Neural progenitor cell (in vitro differentiated cells): ENCODE data around the gene IGLON5. TPM values are rescaled to one million over a fixed set of nuclear protein-coding genes. Genes with fewer than 3 reads are reported as not detected.

Experiments used
- DNase-seq: peaks from one replicate; pipeline ENCODE4 v3.0.0-alpha.2; 2016; ENCODE audit warnings: low spot score
- H2AFZ ChIP-seq: fragments of 200-600 bp; sonication (generic); replicated peaks from 2 replicates; pipeline ENCODE4 v1.6.1; 2016; ENCODE audit warnings: antibody characterized with exemption
- H3F3A ChIP-seq: fragments of 200-600 bp; sonication (generic); 2 replicates; pipeline ENCODE4 v1.6.1; 2016; ENCODE audit warnings: antibody characterized with exemption, low read depth
- H3K27ac ChIP-seq: fragments of 200-600 bp; sonication (generic); 2 replicates; pipeline ENCODE4 v1.5.1; 2016; ENCODE audit warnings: mild to moderate bottlenecking
- H3K27me3 ChIP-seq: fragments of 200-600 bp; sonication (generic); 2 replicates; pipeline ENCODE4 v1.6.1; 2016; ENCODE audit warnings: mild to moderate bottlenecking, moderate library complexity
- H3K36me3 ChIP-seq: fragments of 200-600 bp; sonication (generic); 2 replicates; pipeline ENCODE4 v1.5.1; 2016
- H3K4me1 ChIP-seq: fragments of 200-600 bp; sonication (generic); 2 replicates; pipeline ENCODE4 v1.6.1; 2016; ENCODE audit warnings: mixed run types
- H3K4me2 ChIP-seq: fragments of 200-600 bp; sonication (generic); 2 replicates; pipeline ENCODE4 v1.6.1; 2016
- H3K4me3 ChIP-seq: fragments of 200-600 bp; sonication (generic); 2 replicates; pipeline ENCODE4 v1.5.1; 2016
- H3K79me2 ChIP-seq: fragments of 200-600 bp; sonication (generic); 2 replicates; pipeline ENCODE4 v1.6.1; 2016; ENCODE audit warnings: low read depth
- H3K9ac ChIP-seq: fragments of 200-600 bp; sonication (generic); 2 replicates; pipeline ENCODE4 v1.6.1; 2016
- H3K9me3 ChIP-seq: fragments of 200-600 bp; sonication (generic); 2 replicates; pipeline ENCODE4 v1.5.1; 2016; ENCODE audit warnings: low read depth
- H4K20me1 ChIP-seq: fragments of 200-600 bp; sonication (generic); 2 replicates; pipeline ENCODE4 v1.6.1; 2016; ENCODE audit warnings: low read depth
- H3K27ac Mint-ChIP-seq: 3 replicates; pipeline ENCODE4 v1.8.0; 2021; ENCODE audit warnings: mixed read lengths
- H3K27me3 Mint-ChIP-seq: 2 replicates; pipeline ENCODE4 v1.8.0; 2022; ENCODE audit warnings: low read depth, mild to moderate bottlenecking, inconsistent platforms, moderate library complexity, mixed read lengths; ENCODE audit not compliant: insufficient read depth
- H3K36me3 Mint-ChIP-seq: 3 replicates; pipeline ENCODE4 v1.8.0; 2021; ENCODE audit warnings: mixed read lengths
- H3K4me1 Mint-ChIP-seq: 3 replicates; pipeline ENCODE4 v1.8.0; 2021; ENCODE audit warnings: mixed read lengths
- H3K4me3 Mint-ChIP-seq: 3 replicates; pipeline ENCODE4 v1.8.0; 2021; ENCODE audit warnings: mild to moderate bottlenecking, moderate library complexity, mixed read lengths
- H3K9me3 Mint-ChIP-seq: 3 replicates; pipeline ENCODE4 v1.8.0; 2020; ENCODE audit warnings: mixed read lengths
- EZH2 ChIP-seq: fragments of 200-600 bp; sonication (generic); IDR thresholded peaks from 2 replicates; pipeline ENCODE4 v1.6.1; 2017; ENCODE audit warnings: antibody characterized with exemption, mild to moderate bottlenecking, moderate library complexity
- EZH2phosphoT487 ChIP-seq: fragments of 200-600 bp; sonication (generic); IDR thresholded peaks from 2 replicates; pipeline ENCODE4 v1.6.1; 2017; ENCODE audit warnings: antibody characterized with exemption
- total RNA-seq: library from RNA; depleted of rRNA; stranded (reverse); fragments of >200 nt; gene quantifications from 2 replicates; pipeline ENCODE4 v1.2.3, GENCODE V29; 2015; ENCODE audit warnings: low replicate concordance
- TF ChIP-seq, protein P1 (sequence below): fragments of 200-600 bp; sonication (generic); IDR thresholded peaks from 2 replicates; pipeline ENCODE4 v1.5.1; 2017; ENCODE audit warnings: antibody characterized with exemption, mild to moderate bottlenecking

IGLON5 gene
- total RNA-seq, 1 donor from 2014 or later, result 5.4 TPM

DNA sequence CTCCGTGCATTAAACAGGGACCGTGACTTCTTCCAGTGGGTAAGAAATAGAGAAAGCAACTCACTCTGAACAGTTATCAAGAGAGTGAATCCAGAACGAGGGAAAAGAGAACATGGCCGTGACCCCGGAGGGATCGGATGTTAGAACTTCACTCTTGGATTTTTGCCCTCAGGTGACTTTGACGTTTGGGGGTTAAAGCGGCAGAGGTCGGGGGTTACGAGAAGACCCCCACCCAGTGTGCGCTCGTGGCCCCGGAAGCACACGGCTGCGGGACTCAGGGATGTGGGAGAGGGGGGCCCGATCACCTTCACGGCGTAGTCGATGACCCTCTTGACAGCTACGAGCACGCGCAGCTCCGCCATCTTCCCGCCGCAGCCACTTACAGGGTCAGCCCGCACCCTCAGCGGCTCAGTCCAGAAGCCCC is 54.5 kb downstream of the IGLON5 start, which contains the start of gene ETFB:
ETFB (minus strand) TSS at position 424 of the 424 bp plus-strand sequence; CDS start at position 362, 62 bp downstream.
- H3K27me3 Mint-ChIP-seq, result peaks cover 9% of the 10 kb centered on the region
- H3K27me3 ChIP-seq, result no peaks in the 10 kb centered on the region
- no peaks in the 10 kb centered on the region for H3K36me3 Mint-ChIP-seq
- H3K9ac ChIP-seq, result peak within 1 kb of the TSS; percentile 69
- no peaks in the 10 kb centered on the region for H4K20me1 ChIP-seq
- no peak for DNase-seq
- H3F3A ChIP-seq, result peaks cover 14% of the 10 kb centered on the region
- H2AFZ ChIP-seq, result peak within 1 kb of the TSS; percentile 47
- peak within 1 kb of the TSS; percentile 96 for H3K27ac Mint-ChIP-seq
- peaks cover 24% of the 10 kb centered on the region for H3K4me1 Mint-ChIP-seq
- no peaks in the 10 kb centered on the region for H3K9me3 Mint-ChIP-seq
- H3K9me3 ChIP-seq, result no peaks in the 10 kb centered on the region
- H3K4me2 ChIP-seq, result peak within 1 kb of the TSS; percentile 93
- H3K27ac ChIP-seq, result peak within 1 kb of the TSS; percentile 2
- no peaks in the 10 kb centered on the region for H3K36me3 ChIP-seq
- H3K4me3 Mint-ChIP-seq, result peak within 1 kb of the TSS; percentile 99
- TF ChIP-seq, protein P1, sequence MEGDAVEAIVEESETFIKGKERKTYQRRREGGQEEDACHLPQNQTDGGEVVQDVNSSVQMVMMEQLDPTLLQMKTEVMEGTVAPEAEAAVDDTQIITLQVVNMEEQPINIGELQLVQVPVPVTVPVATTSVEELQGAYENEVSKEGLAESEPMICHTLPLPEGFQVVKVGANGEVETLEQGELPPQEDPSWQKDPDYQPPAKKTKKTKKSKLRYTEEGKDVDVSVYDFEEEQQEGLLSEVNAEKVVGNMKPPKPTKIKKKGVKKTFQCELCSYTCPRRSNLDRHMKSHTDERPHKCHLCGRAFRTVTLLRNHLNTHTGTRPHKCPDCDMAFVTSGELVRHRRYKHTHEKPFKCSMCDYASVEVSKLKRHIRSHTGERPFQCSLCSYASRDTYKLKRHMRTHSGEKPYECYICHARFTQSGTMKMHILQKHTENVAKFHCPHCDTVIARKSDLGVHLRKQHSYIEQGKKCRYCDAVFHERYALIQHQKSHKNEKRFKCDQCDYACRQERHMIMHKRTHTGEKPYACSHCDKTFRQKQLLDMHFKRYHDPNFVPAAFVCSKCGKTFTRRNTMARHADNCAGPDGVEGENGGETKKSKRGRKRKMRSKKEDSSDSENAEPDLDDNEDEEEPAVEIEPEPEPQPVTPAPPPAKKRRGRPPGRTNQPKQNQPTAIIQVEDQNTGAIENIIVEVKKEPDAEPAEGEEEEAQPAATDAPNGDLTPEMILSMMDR, result no peak
- TF ChIP-seq EZH2phosphoT487 (no peak), EZH2 (no peak)
- peak within 1 kb of the TSS; percentile 80 for H3K4me3 ChIP-seq
- no peaks in the 10 kb centered on the region for H3K79me2 ChIP-seq
- H3K4me1 ChIP-seq, result peaks cover 7% of the 10 kb centered on the region

DNA sequence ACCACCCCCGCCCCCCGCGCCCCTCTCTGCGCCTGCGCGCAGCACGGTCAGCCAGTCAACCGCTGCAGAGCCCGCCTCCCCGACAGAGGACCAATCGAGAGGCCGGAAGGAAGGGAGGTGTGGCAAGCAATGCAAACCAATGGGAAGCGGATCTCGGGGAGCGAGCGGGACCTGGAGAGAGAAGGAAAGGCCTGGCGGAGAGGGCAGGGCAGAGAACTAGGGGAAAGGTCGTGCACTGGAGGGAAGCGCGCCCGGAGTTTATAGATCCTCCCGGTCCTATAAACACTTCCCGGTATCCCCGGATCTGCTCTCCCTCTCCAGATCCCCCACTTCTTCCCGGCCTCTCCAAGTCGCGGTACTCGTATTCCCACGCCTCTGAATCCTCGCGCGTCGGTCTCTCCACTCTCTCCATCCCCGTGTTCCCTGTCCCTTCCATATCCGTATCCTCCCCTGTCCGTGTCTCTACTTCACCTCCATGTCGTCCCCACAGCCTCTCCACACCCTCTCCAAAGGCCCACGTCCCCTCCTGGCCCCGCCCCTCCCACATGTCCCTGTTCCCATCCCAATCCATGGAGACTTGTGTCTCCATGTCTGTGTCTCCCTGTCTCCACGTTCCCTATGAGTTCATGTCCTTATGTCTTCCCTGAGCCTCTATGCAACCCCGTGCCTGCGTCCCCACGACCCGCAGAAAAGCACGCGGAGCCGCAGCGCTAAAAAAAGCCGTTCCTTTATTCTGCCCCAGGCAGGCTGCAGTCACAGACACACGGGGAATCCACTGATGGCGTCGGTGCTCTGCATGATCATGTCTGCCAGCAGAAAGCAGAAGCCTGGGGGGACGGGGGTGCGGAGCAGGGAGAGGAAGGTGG is 55.2 kb downstream of the IGLON5 start:
- Mint-ChIP-seq H3K9me3 (no peaks in the 10 kb centered on the region), H3K4me3 (peak overlapping the region; percentile 99), H3K36me3 (no peaks in the 10 kb centered on the region), H3K27ac (peak overlapping the region; percentile 96), H3K27me3 (peaks cover 9% of the 10 kb centered on the region), H3K4me1 (peaks cover 24% of the 10 kb centered on the region)
- H3K27me3 ChIP-seq, result no peaks in the 10 kb centered on the region
- H3K79me2 ChIP-seq, result no peaks in the 10 kb centered on the region
- peak overlapping the region; percentile 93 for H3K4me2 ChIP-seq
- peaks cover 14% of the 10 kb centered on the region for H3F3A ChIP-seq
- H4K20me1 ChIP-seq, result no peaks in the 10 kb centered on the region
- no peaks in the 10 kb centered on the region for H3K9me3 ChIP-seq
- no peaks in the 10 kb centered on the region for H3K36me3 ChIP-seq
- H3K9ac ChIP-seq, result peak overlapping the region; percentile 69
- peak overlapping the region; percentile 2 for H3K27ac ChIP-seq
- TF ChIP-seq, protein P1, result no peak
- TF ChIP-seq EZH2 (no peak), EZH2phosphoT487 (no peak)
- DNase-seq, result peak; percentile 99
- H2AFZ ChIP-seq, result peak overlapping the region; percentile 35
- H3K4me3 ChIP-seq, result peak overlapping the region; percentile 80
- H3K4me1 ChIP-seq, result peaks cover 7% of the 10 kb centered on the region

DNA sequence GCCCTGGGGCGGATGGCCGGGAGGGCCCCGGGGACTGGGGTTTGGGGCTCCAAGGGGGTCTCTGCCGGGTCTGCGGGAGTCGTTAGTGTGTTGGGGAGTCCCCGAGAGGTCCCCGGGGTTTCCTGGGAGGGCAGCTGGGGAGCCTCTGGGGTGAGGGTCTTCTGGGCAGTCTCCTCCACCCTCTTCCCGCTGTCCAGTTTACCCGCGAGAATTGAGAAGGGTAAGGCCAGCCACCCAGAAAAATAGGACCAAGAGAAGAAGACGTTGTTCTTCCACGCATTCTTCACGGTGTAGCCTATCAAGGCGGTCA is 55.8 kb downstream of the IGLON5 start:
- Histone ChIP-seq H3K27me3 (no peaks in the 10 kb centered on the region), H3K27ac (no peak overlapping the region)
- DNase-seq, result no peak

More for the DNA sequence above, 55.8 kb downstream of the IGLON5 start:
- Histone ChIP-seq H3K4me1 (peaks cover 7% of the 10 kb centered on the region), H3K4me3 (peak overlapping the region; percentile 80), H3F3A (peaks cover 14% of the 10 kb centered on the region), H4K20me1 (no peaks in the 10 kb centered on the region), H3K9ac (peak overlapping the region; percentile 69), H3K79me2 (no peaks in the 10 kb centered on the region), H3K36me3 (no peaks in the 10 kb centered on the region), H2AFZ (peak overlapping the region; percentile 35), H3K9me3 (no peaks in the 10 kb centered on the region), H3K4me2 (peak overlapping the region; percentile 93)
- Mint-ChIP-seq H3K36me3 (no peaks in the 10 kb centered on the region), H3K27ac (peak overlapping the region; percentile 74), H3K4me3 (peak overlapping the region; percentile 99), H3K9me3 (no peaks in the 10 kb centered on the region), H3K4me1 (peaks cover 24% of the 10 kb centered on the region), H3K27me3 (peaks cover 9% of the 10 kb centered on the region)
- TF ChIP-seq, protein P1, result no peak
- TF ChIP-seq EZH2phosphoT487 (no peak), EZH2 (no peak)
